Psoas muscle (tissue), 8 donors: Measurements from ENCODE around the gene PTPRK. TPM values are rescaled to one million over a fixed set of nuclear protein-coding genes. Genes with fewer than 3 reads are reported as not detected.

Experiments
- ATAC-seq, 4 donors: fragments of 200-7000 bp; cut with Tn5 transposase; one replicate each; pipeline ENCODE4 v1.9.1; 2020; ENCODE audit warnings: moderate library complexity in 3 of 4, mild to moderate bottlenecking in 2 of 4
- DNase-seq, 2 donors: peaks; one replicate each; pipeline ENCODE4 v3.0.0-alpha.2; 2020
- H3K27ac ChIP-seq: fragments of 200-600 bp; one replicate; pipeline ENCODE4 v1.8.0; 2022
- H3K27me3 ChIP-seq, 3 donors: fragments of 200-600 bp in 1 of 3; one replicate each; pipeline versions ENCODE4 v1.6.1 to v1.8.0; 2013 to 2022; ENCODE audit warnings: low read length in 2 of 3, mild to moderate bottlenecking in 2 of 3, moderate library complexity in 1 of 3; ENCODE audit not compliant: insufficient read depth in 3 of 3
- H3K36me3 ChIP-seq, 2 donors: fragments of 200-600 bp in 1 of 2; one replicate each; pipeline versions ENCODE4 v1.6.1 to v1.8.0; 2013 to 2022; ENCODE audit warnings: low read depth in 1 of 2, mild to moderate bottlenecking in 1 of 2, moderate library complexity in 1 of 2; ENCODE audit not compliant: insufficient read depth in 1 of 2
- H3K4me1 ChIP-seq: fragments of 200-600 bp; one replicate; pipeline ENCODE4 v1.8.0; 2022
- H3K4me3 ChIP-seq: fragments of 200-600 bp; one replicate; pipeline ENCODE4 v1.8.0; 2022; ENCODE audit warnings: mild to moderate bottlenecking
- H3K9me3 ChIP-seq: fragments of 200-600 bp; one replicate; pipeline ENCODE4 v1.8.0; 2022
- WGBS, 3 donors: extraction: QIAGEN DNeasy Blood & Tissue Kit; methylation state at CpG; one replicate each; pipeline versions ENCODE4 v1.1.6 to v1.1.7; 2013; 5-methylcytosine and 5-hydroxymethylcytosine counted together
- intact Hi-C, 2 donors: fragments of 100-400 bp; cut with DNase I; formaldehyde crosslinking; loops; one replicate each; pipeline versions ENCODE4 v1.11.0 to v1.14.2; 2022
- polyA plus RNA-seq, 3 donors: library from polyadenylated mRNA; stranded (reverse); fragments of 200-250 nt; gene quantifications; one replicate each; pipeline ENCODE4 v1.2.3, GENCODE V29; 2013
- total RNA-seq, 4 donors: library from RNA; stranded (reverse); fragmentation: NEBNext Ultra II Directional in 2 of 4; extraction: Animal tissue kit (Norgen Biotek cat#: 25700) in 2 of 4; gene quantifications; one replicate each; pipeline versions ENCODE4 v1.2.1 to v1.2.4, GENCODE V29; 2021 to 2023
- TF ChIP-seq, protein P1 (sequence below): fragments of 200-600 bp; IDR thresholded peaks from one replicate; pipeline ENCODE4 v1.8.0; 2022; ENCODE audit warnings: antibody characterized with exemption
- donor health status: healthy with polysubstance abuse.
- donor health status: DM: no; HTN: no; CAD: no; lungs with moderate emphysema.
- donor health status: Bipolar disorder and iron deficiency.
- donor health status: healthy.
- donor health status: DM: yes; HTN: yes; CAD: no.
- donor health status: DM: no; HTN: no; CAD: no.
- donor health status: DM: no; HTN: no; CAD: no.
- donor health status: DM: yes; HTN: yes; CAD: no.

The PTPRK gene
- total and polyA plus RNA-seq, 7 donors = 3.2 to 10.6 (median 9.1) TPM

DNA sequence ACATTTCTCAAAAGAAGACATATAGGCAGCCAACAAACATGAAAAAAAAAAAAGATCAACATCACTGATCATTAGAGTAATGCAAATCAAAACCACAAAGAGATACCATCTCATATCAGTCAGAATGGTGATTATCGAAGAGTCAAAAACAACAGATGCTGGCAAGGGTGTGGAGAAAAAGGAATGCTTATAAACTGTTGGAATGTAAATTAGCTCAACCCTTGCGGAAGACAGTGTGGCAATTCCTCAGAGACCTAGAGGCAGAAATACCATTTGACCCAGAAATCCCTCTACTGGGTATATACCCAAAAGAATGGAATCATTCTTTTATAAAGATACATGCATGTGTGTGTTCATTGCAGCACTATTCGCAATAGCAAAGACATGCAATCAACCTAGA lies 315.8 kb downstream of the PTPRK start:
- no peak for ATAC-seq
- 77 to 91% (median 82%) methylated on average over 3 of the region's 3 CpGs for WGBS, 3 donors

DNA sequence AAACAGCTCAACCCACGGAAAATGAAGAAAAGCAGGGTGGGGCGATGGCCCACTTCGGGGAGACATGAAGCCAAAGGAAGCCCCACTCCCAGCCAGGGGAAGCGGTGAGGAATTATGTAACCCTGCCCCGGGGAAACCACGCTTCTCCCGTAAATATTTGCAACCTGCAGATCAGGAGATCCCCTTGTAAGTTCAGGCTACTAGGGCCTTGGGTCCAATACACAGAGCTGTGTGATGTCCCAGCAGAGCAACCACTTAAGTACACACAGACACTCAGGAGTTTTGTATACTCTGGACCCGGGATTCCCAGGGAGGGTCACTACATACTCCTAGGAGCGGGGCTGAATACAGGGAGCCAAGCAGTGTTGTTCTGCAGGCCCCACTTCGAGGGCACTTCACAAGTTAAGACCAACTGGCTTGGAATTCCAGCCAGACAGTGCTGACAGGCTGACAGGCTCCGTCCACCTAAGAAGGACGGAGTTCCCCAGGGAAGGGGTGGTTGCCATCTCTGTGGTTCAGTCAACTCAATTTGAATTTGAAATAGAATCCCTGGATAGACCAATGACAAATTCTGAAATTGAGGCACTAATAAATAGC lies 318.1 kb downstream of the PTPRK start:
- TF ChIP-seq, protein P1, sequence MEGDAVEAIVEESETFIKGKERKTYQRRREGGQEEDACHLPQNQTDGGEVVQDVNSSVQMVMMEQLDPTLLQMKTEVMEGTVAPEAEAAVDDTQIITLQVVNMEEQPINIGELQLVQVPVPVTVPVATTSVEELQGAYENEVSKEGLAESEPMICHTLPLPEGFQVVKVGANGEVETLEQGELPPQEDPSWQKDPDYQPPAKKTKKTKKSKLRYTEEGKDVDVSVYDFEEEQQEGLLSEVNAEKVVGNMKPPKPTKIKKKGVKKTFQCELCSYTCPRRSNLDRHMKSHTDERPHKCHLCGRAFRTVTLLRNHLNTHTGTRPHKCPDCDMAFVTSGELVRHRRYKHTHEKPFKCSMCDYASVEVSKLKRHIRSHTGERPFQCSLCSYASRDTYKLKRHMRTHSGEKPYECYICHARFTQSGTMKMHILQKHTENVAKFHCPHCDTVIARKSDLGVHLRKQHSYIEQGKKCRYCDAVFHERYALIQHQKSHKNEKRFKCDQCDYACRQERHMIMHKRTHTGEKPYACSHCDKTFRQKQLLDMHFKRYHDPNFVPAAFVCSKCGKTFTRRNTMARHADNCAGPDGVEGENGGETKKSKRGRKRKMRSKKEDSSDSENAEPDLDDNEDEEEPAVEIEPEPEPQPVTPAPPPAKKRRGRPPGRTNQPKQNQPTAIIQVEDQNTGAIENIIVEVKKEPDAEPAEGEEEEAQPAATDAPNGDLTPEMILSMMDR = no peak
- 92 to 94% (median 94%) methylated on average over 12 of the region's 12 CpGs for WGBS, 3 donors
- H3K27me3 ChIP-seq = no peaks in the 10 kb centered on the region
- H3K27ac ChIP-seq = no peak overlapping the region
- no peak for ATAC-seq
- no peak for DNase-seq
- H3K36me3 ChIP-seq = no peaks in the 10 kb centered on the region
- H3K4me1 ChIP-seq = no peaks in the 10 kb centered on the region
- H3K4me3 ChIP-seq = no peak overlapping the region
- H3K9me3 ChIP-seq = no peaks in the 10 kb centered on the region
- intact Hi-C loops = no loop called here

More for the DNA sequence above, 315.8 kb downstream of the PTPRK start:
- Histone ChIP-seq H3K27me3 (no peaks in the 10 kb centered on the region), H3K9me3 (no peaks in the 10 kb centered on the region), H3K4me3 (no peak overlapping the region), H3K4me1 (no peaks in the 10 kb centered on the region), H3K36me3 (no peaks in the 10 kb centered on the region), H3K27ac (no peak overlapping the region)
- intact Hi-C loops = no loop called here
- TF ChIP-seq, protein P1 = no peak
- DNase-seq = no peak

- Histone ChIP-seq H3K36me3 (no peaks in the 10 kb centered on the region), H3K27ac (no peak overlapping the region), H3K4me1 (no peaks in the 10 kb centered on the region), H3K27me3 (no peaks in the 10 kb centered on the region), H3K9me3 (no peaks in the 10 kb centered on the region), H3K4me3 (no peak overlapping the region)
- TF ChIP-seq, protein P1 = no peak
- intact Hi-C loops = no loop called here
- DNase-seq = no peak
- no peak for ATAC-seq
Observed at GRCh38 chr6:128200789-128201188, 319.6 kb downstream of the PTPRK start.

- intact Hi-C loops = no loop called here
- WGBS, 3 donors = 96 to 100% (median 99%) methylated on average over 2 of the region's 2 CpGs
Observed at GRCh38 chr6:128199461-128199860, 320.9 kb downstream of the PTPRK start.

More at GRCh38 chr6:128199461-128199860, 320.9 kb downstream of the PTPRK start:
- Histone ChIP-seq H3K4me1 (no peaks in the 10 kb centered on the region), H3K27ac (no peak overlapping the region), H3K36me3 (no peaks in the 10 kb centered on the region), H3K27me3 (no peaks in the 10 kb centered on the region), H3K4me3 (no peak overlapping the region), H3K9me3 (no peaks in the 10 kb centered on the region)
- TF ChIP-seq, protein P1 = no peak
- ATAC-seq (no peak), DNase-seq (no peak)
